Measurements from ENCODE around the gene TNS3. TPM values are rescaled to one million over a fixed set of nuclear protein-coding genes. Genes with fewer than 3 reads are reported as not detected.
"Not testable (repeated sequence)": the region's sequence is repeated elsewhere in the genome, so short reads cannot be mapped to it uniquely, and the experiment has no call there.

TNS3 gene
- total RNA-seq, 1 experiment from 2014 or later, result 135 TPM

- CTCF ChIA-PET, result interaction anchor here (0.6 kb wide), 2 partner anchors 46 to 64 kb away, joined by 3 to 6 read pairs; no protein-coding TSS in a partner anchor
- no peak for DNase-seq
- H3K4me3 Mint-ChIP-seq (ENCODE audit: low read depth, unreplicated experiment), result no peak overlapping the region
- peak overlapping the region; percentile 88 for H3K27ac Mint-ChIP-seq (ENCODE audit: unreplicated experiment)
- no peaks in the 10 kb centered on the region for H3K9me3 Mint-ChIP-seq (ENCODE audit: low read depth, unreplicated experiment)
- intact Hi-C loops (cut with micrococcal nuclease; ENCODE audit: unreplicated experiment), result loop anchor here (1.0 to 2.0 kb wide), 5 partner anchors 45 to 213 kb away; no protein-coding TSS in a partner anchor
- no peaks in the 10 kb centered on the region for H3K27me3 Mint-ChIP-seq (ENCODE audit: unreplicated experiment)
- BruUV-seq (replicated peaks), result no TSS peak
- peaks cover 67% of the 10 kb centered on the region for H3K4me1 Mint-ChIP-seq (ENCODE audit: low read depth, unreplicated experiment)
- TF ChIP-seq, protein P1, sequence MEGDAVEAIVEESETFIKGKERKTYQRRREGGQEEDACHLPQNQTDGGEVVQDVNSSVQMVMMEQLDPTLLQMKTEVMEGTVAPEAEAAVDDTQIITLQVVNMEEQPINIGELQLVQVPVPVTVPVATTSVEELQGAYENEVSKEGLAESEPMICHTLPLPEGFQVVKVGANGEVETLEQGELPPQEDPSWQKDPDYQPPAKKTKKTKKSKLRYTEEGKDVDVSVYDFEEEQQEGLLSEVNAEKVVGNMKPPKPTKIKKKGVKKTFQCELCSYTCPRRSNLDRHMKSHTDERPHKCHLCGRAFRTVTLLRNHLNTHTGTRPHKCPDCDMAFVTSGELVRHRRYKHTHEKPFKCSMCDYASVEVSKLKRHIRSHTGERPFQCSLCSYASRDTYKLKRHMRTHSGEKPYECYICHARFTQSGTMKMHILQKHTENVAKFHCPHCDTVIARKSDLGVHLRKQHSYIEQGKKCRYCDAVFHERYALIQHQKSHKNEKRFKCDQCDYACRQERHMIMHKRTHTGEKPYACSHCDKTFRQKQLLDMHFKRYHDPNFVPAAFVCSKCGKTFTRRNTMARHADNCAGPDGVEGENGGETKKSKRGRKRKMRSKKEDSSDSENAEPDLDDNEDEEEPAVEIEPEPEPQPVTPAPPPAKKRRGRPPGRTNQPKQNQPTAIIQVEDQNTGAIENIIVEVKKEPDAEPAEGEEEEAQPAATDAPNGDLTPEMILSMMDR (IDR thresholded peaks at IDR 0.05; ENCODE audit: unreplicated experiment), result no peak
- peaks cover 29% of the 10 kb centered on the region for H3K36me3 Mint-ChIP-seq (ENCODE audit: insufficient read depth, unreplicated experiment)
Measured at GRCh38 chr7:47605816-47606575, 24.1 kb upstream of the TNS3 start.

- CTCF ChIA-PET, result interaction anchor here (0.5 to 1.1 kb wide), 4 partner anchors 13 to 200 kb away, joined by 3 to 6 read pairs (median 4); no protein-coding TSS in a partner anchor
- H3K27ac Mint-ChIP-seq (ENCODE audit: unreplicated experiment), result peak overlapping the region; percentile 88
- TF ChIP-seq, protein P1 (IDR thresholded peaks at IDR 0.05; ENCODE audit: unreplicated experiment), result no peak
- peaks cover 41% of the 10 kb centered on the region for H3K36me3 Mint-ChIP-seq (ENCODE audit: insufficient read depth, unreplicated experiment)
- H3K9me3 Mint-ChIP-seq (ENCODE audit: low read depth, unreplicated experiment), result no peaks in the 10 kb centered on the region
- intact Hi-C loops (cut with micrococcal nuclease; ENCODE audit: unreplicated experiment), result loop anchor here (2.0 kb wide), 1 partner anchor 46 kb away; no protein-coding TSS in a partner anchor
- no peak for DNase-seq
- H3K4me1 Mint-ChIP-seq (ENCODE audit: low read depth, unreplicated experiment), result peaks cover 70% of the 10 kb centered on the region
- no TSS peak for BruUV-seq (replicated peaks)
- H3K27me3 Mint-ChIP-seq (ENCODE audit: unreplicated experiment), result no peaks in the 10 kb centered on the region
- H3K4me3 Mint-ChIP-seq (ENCODE audit: low read depth, unreplicated experiment), result peak overlapping the region; percentile 34
Measured at GRCh38 chr7:47604496-47604890, 22.6 kb upstream of the TNS3 start.

GRCh38 chr7:47603514-47604255, 21.8 kb upstream of the TNS3 start:
- H3K27me3 Mint-ChIP-seq (ENCODE audit: unreplicated experiment); DNase-seq; BruUV-seq (replicated peaks); H3K4me3 Mint-ChIP-seq (ENCODE audit: low read depth, unreplicated experiment); H3K9me3 Mint-ChIP-seq (ENCODE audit: low read depth, unreplicated experiment): not testable (repeated sequence)
- Mint-ChIP-seq H3K27ac (ENCODE audit: unreplicated experiment) (peak overlapping the region; percentile 88), H3K36me3 (ENCODE audit: insufficient read depth, unreplicated experiment) (peaks cover 41% of the 10 kb centered on the region), H3K4me1 (ENCODE audit: low read depth, unreplicated experiment) (peaks cover 77% of the 10 kb centered on the region)
- intact Hi-C loops (cut with micrococcal nuclease; ENCODE audit: unreplicated experiment), result loop anchor here (2.0 kb wide), 1 partner anchor 47 kb away; no protein-coding TSS in a partner anchor
- CTCF ChIA-PET, result interaction anchor here (0.6 to 0.7 kb wide), 3 partner anchors 23 to 231 kb away, joined by 3 to 11 read pairs (median 4); no protein-coding TSS in a partner anchor

- CTCF ChIA-PET, result interaction anchor here (0.6 to 1.6 kb wide), 5 partner anchors 8 to 230 kb away, joined by 3 to 5 read pairs (median 4); no protein-coding TSS in a partner anchor
- peaks cover 77% of the 10 kb centered on the region for H3K4me1 Mint-ChIP-seq (ENCODE audit: low read depth, unreplicated experiment)
Measured at GRCh38 chr7:47602272-47603004, 20.5 kb upstream of the TNS3 start.

More at GRCh38 chr7:47602272-47603004, 20.5 kb upstream of the TNS3 start:
- TF ChIP-seq, protein P1 (IDR thresholded peaks at IDR 0.05; ENCODE audit: unreplicated experiment), result no peak
- Mint-ChIP-seq H3K27ac (ENCODE audit: unreplicated experiment) (peak overlapping the region; percentile 98), H3K9me3 (ENCODE audit: low read depth, unreplicated experiment) (peaks cover 9% of the 10 kb centered on the region), H3K36me3 (ENCODE audit: insufficient read depth, unreplicated experiment) (peaks cover 47% of the 10 kb centered on the region), H3K27me3 (ENCODE audit: unreplicated experiment) (no peaks in the 10 kb centered on the region), H3K4me3 (ENCODE audit: low read depth, unreplicated experiment) (no peak overlapping the region)
- no TSS peak for BruUV-seq (replicated peaks)
- intact Hi-C loops (cut with micrococcal nuclease; ENCODE audit: unreplicated experiment), result no loop called here
- no peak for DNase-seq
